ENCODE measurements around the gene PIKFYVE. TPM values are rescaled to one million over a fixed set of nuclear protein-coding genes. Genes with fewer than 3 reads are reported as not detected.

The PIKFYVE gene
- total RNA-seq, 1 donor from 2014 or later, result 13.9 TPM

- intact Hi-C loops (cut with micrococcal nuclease), result no loop called here
Measured at GRCh38 chr2:208358758-208359631, 92.9 kb downstream of the PIKFYVE start.

GRCh38 chr2:208359632-208359986 is 93.6 kb downstream of the PIKFYVE start:
- Histone ChIP-seq H3K27ac (replicated peaks) (no peak overlapping the region), H3K27me3 (ENCODE audit: low read depth) (no peaks in the 10 kb centered on the region), H3K36me3 (peaks cover 28% of the 10 kb centered on the region), H3K4me3 (no peak overlapping the region), H3K9me3 (replicated peaks) (peaks cover 9% of the 10 kb centered on the region), H3K4me1 (no peaks in the 10 kb centered on the region)
- intact Hi-C loops (cut with micrococcal nuclease), result no loop called here
- DNase-seq, result no peak
- TF ChIP-seq, protein P1, sequence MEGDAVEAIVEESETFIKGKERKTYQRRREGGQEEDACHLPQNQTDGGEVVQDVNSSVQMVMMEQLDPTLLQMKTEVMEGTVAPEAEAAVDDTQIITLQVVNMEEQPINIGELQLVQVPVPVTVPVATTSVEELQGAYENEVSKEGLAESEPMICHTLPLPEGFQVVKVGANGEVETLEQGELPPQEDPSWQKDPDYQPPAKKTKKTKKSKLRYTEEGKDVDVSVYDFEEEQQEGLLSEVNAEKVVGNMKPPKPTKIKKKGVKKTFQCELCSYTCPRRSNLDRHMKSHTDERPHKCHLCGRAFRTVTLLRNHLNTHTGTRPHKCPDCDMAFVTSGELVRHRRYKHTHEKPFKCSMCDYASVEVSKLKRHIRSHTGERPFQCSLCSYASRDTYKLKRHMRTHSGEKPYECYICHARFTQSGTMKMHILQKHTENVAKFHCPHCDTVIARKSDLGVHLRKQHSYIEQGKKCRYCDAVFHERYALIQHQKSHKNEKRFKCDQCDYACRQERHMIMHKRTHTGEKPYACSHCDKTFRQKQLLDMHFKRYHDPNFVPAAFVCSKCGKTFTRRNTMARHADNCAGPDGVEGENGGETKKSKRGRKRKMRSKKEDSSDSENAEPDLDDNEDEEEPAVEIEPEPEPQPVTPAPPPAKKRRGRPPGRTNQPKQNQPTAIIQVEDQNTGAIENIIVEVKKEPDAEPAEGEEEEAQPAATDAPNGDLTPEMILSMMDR (IDR thresholded peaks at IDR 0.05; ENCODE audit: borderline replicate concordance), result no peak

More at GRCh38 chr2:208358758-208359631, 92.9 kb downstream of the PIKFYVE start:
- no peak overlapping the region for H3K27ac ChIP-seq (replicated peaks)
- H3K9me3 ChIP-seq (replicated peaks), result peaks cover 3% of the 10 kb centered on the region
- H3K4me1 ChIP-seq, result no peaks in the 10 kb centered on the region
- TF ChIP-seq, protein P1 (IDR thresholded peaks at IDR 0.05; ENCODE audit: borderline replicate concordance), result no peak
- no peak overlapping the region for H3K4me3 ChIP-seq
- DNase-seq, result no peak
- no peaks in the 10 kb centered on the region for H3K27me3 ChIP-seq (ENCODE audit: low read depth)
- peaks cover 34% of the 10 kb centered on the region for H3K36me3 ChIP-seq

- Histone ChIP-seq H3K27me3 (ENCODE audit: low read depth) (no peaks in the 10 kb centered on the region), H3K36me3 (peaks cover 20% of the 10 kb centered on the region), H3K9me3 (replicated peaks) (peaks cover 17% of the 10 kb centered on the region), H3K4me3 (no peak overlapping the region), H3K4me1 (no peaks in the 10 kb centered on the region), H3K27ac (replicated peaks) (no peak overlapping the region)
- intact Hi-C loops (cut with micrococcal nuclease), result no loop called here
- DNase-seq, result no peak
- TF ChIP-seq, protein P1 (IDR thresholded peaks at IDR 0.05; ENCODE audit: borderline replicate concordance), result no peak
Measured at GRCh38 chr2:208360259-208361076, 94.4 kb downstream of the PIKFYVE start.

GRCh38 chr2:208361077-208361441 is 95.0 kb downstream of the PIKFYVE start:
- Histone ChIP-seq H3K36me3 (peaks cover 14% of the 10 kb centered on the region), H3K9me3 (replicated peaks) (peaks cover 17% of the 10 kb centered on the region), H3K4me1 (no peaks in the 10 kb centered on the region), H3K4me3 (no peak overlapping the region), H3K27ac (replicated peaks) (no peak overlapping the region), H3K27me3 (ENCODE audit: low read depth) (no peaks in the 10 kb centered on the region)
- no peak for DNase-seq
- TF ChIP-seq, protein P1 (IDR thresholded peaks at IDR 0.05; ENCODE audit: borderline replicate concordance), result no peak
- intact Hi-C loops (cut with micrococcal nuclease), result no loop called here

GRCh38 chr2:208363485-208363884 is 97.4 kb downstream of the PIKFYVE start:
- TF ChIP-seq, protein P1 (IDR thresholded peaks at IDR 0.05; ENCODE audit: borderline replicate concordance), result no peak
- no peak overlapping the region for H3K4me3 ChIP-seq
- no peak overlapping the region for H3K27ac ChIP-seq (replicated peaks)
- H3K4me1 ChIP-seq, result no peaks in the 10 kb centered on the region
- peaks cover 17% of the 10 kb centered on the region for H3K9me3 ChIP-seq (replicated peaks)
- peaks cover 7% of the 10 kb centered on the region for H3K36me3 ChIP-seq
- no peaks in the 10 kb centered on the region for H3K27me3 ChIP-seq (ENCODE audit: low read depth)
- intact Hi-C loops (cut with micrococcal nuclease), result no loop called here
- no peak for DNase-seq
